ENCODE data around the gene GAD1.

GRCh38 chr2:170779304-170779703, 37.4 kb upstream of the GAD1 start:
- no peak for TF ChIP-seq CTCF (IDR thresholded peaks at IDR 0.05)
- no peak for TF ChIP-seq POLR2A (IDR thresholded peaks at IDR 0.05)
